GM18505 (cell line): Measurements from ENCODE around the gene CLDN18.

Experiments used
- ATAC-seq: cut with Tn5 transposase; IDR thresholded peaks from one replicate; pipeline ENCODE4 v1.9.1; 2021; ENCODE audit not compliant: unreplicated experiment
- POLR2A ChIP-seq: IDR thresholded peaks from 4 replicates; pipeline ENCODE4 v1.6.1; 2011; ENCODE audit warnings: borderline replicate concordance; ENCODE audit not compliant: insufficient read depth, insufficient read length; ENCODE audit errors: extremely low read depth

The CLDN18 gene

DNA sequence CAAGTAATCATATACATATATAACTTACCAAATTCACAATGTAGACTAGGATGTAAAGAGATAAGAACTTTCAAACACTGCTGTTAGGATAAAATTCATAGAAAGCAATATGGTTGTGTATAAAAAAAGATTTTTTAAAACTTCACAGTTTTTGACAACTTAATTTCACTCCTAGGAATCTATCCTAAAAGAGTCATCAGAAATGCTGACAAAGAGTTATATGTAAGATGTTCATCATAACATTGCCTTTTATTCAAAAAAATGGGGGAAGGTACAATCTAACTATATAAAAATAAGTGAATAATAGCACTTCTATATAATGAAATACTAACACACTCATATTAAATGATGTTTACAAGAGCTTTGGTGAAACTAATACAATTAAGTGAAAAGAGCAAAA, 4.3 kb upstream of the CLDN18 start:
- no peak for ATAC-seq
- no peak for TF ChIP-seq POLR2A

DNA sequence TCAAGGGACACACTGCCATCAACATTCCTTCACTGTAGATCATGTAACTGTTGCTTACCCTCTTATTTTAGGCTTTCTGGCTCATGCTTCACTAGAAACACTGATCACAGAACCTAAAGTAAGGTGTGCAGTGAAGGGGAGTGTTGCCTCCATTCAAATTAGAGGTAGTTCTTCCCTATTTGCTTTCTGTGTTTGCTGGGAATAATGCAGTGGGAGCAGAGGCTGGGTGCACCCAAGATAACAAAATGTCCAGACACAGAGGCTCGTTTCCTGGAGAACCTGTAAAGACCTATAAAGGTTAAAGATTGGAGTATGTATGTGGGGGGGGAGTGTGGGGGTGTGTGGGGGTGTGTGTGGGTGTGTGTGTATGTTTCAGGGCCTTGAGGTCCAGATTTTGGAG, 2.1 kb upstream of the CLDN18 start:
- TF ChIP-seq POLR2A = no peak
- no peak for ATAC-seq

DNA sequence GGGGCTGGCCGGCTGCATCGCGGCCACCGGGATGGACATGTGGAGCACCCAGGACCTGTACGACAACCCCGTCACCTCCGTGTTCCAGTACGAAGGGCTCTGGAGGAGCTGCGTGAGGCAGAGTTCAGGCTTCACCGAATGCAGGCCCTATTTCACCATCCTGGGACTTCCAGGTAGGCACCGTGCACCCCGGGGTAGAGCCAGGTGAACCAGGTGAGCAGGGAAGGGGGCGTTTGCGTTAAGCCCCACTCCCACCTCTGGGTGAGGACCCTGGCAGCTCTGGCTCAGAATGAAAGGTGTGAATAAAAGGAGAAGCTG, 267 bp downstream of the CLDN18 start:
- ATAC-seq = no peak

DNA sequence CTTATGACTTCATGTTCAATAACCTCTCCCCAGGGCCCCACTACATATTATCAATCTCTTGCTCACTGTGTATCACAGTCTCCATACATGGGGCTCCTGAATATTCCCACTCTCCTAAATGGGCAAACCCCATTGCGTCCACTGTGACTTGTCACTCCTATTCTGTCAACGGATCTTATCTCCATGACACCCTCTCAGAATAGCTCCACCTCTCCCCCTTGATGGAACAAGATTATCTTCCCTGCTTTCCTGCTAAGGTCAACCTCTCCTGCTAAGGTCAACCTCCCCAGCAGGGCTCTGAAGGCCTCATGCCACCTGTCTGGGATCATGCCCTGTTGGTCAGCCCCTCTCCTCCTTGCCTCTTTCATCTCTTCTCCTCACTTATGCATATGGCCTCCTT, 1.8 kb downstream of the CLDN18 start:
- ATAC-seq = no peak
- no peak for TF ChIP-seq POLR2A

More for the DNA sequence above, 267 bp downstream of the CLDN18 start:
- TF ChIP-seq POLR2A = no peak

DNA sequence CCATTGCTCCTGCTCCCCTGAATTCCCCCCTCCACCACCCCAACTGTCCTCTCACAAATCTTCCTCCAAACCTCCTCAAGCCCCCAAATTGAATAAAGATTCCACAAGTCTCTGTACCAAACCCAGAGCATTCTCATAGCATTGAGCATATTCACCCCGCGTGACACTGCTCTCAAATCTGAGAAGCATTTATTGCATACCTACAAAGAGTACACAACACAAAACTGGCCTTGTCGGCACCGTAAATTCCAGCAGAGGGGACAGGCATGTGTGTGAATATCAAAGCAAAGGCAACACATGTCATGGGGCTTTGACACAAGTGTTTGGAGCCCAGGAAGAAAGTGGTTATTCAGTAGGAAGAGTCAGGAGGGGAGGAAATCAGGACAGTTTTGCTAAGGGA, 2.6 kb downstream of the CLDN18 start:
- TF ChIP-seq POLR2A = no peak
- no peak for ATAC-seq

DNA sequence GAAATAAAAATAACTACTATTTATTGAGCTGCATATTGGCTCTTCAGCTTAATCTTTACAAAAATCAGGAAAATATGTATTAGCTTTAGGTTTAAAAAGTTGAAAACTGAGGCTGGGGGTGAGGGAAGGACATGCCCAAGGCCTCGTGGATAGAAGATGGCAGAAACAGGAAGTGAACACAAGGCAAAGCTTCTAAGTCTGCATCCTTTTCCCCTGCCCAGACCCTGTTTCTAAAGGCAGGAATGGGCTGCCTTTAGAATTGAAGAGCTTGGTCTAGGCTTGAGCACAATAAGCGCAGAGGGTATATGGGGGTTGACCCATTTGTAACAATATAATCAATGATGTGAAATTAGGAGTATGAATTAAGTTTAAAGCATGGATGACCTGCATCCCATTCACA, 6.1 kb downstream of the CLDN18 start:
- ATAC-seq = no peak

DNA sequence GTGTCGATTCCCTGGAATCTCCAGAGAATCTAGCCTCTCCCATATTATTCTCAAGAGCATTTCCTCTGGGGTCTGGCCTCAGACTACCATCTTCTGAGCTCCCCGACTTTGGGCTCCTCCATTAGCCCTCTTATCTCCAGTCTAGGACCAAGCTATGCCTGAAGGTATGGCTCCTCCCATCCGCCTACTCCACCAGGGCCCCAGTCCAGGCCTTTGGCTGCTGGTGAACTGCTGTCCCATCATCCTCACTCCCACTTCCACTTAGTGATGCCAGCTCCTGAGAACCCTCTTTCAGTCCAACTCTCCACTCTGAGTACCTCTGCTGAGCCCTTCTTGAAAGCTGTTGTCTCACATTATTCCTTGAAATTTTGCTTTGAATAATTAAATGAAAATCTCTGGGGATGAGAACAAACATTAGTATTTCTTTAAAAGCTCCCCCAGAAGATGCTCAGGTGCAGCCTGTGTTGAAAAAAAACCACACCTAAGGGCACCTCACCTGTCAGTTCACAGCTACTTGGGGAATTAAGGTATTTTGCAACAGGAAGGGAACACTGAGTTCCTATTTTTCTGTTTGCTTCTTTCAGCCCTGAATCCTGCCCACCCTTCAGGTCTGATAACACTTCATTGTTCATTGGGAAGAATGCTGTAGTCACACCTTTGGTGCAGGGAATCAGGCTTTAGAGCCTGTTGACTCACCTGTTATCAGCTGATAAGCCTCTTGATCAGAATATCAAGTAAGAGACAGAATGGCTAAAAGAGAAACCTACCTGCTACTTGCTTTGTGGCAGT, 9.5 kb downstream of the CLDN18 start:
- TF ChIP-seq POLR2A = no peak
- no peak for ATAC-seq

More for the DNA sequence above, 6.1 kb downstream of the CLDN18 start:
- no peak for TF ChIP-seq POLR2A

DNA sequence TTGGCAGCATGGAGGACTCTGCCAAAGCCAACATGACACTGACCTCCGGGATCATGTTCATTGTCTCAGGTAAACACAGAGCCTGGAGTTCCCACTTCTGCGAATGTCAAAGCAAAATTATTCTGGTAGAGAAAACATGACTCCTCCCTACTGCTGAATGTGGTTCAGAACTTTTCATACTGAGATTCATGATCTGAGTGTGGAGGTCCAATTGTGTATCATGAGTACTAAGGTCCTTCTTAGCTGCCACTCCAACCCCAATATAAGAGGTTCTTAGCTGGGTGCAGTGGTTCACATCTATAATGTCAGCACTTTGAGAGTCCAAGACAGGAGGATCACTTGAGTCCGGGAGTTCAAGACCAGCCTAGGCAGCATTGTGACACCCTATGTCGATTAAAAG, 13.8 kb downstream of the CLDN18 start:
- ATAC-seq = no peak
- no peak for TF ChIP-seq POLR2A

DNA sequence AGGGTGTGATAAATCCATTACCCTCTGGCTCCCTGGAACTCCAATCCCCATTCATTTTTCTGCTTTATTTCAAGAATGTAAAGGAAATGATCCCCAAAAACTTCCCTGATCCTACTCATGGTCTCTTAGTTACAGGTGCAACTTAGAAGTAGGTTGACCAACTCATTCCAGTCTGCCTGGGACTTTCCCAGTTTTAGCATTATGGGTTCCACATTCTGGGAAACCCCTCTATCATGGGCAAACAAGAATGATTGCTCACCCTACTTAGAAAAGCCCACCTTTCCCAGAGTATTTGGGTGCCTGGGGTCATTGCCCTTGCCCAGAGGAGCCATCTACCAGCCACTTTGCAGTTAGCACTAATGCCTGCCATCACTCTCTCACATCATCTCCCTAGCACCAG, 15.6 kb downstream of the CLDN18 start:
- no peak for ATAC-seq
- TF ChIP-seq POLR2A = no peak

DNA sequence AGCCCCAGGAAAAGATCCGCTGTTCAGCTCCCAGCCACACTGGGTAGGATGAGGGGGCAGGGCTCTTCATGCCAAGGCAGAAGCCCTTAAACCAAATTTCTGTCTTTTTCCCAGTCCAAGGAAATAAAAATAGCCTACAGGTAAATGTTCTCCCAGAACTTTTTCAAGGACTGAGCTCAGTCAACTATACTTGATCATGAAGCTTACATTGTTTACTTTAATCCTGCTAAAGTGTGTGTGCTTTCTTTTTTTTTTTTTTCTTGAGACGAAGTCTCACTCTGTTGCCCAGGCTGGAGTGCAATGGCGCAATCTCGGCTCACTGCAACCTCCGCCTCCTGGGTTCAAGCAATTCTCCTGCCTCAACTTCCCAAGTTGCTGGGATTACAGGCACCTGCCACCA, 17.9 kb downstream of the CLDN18 start:
- no peak for TF ChIP-seq POLR2A
- ATAC-seq = no peak

DNA sequence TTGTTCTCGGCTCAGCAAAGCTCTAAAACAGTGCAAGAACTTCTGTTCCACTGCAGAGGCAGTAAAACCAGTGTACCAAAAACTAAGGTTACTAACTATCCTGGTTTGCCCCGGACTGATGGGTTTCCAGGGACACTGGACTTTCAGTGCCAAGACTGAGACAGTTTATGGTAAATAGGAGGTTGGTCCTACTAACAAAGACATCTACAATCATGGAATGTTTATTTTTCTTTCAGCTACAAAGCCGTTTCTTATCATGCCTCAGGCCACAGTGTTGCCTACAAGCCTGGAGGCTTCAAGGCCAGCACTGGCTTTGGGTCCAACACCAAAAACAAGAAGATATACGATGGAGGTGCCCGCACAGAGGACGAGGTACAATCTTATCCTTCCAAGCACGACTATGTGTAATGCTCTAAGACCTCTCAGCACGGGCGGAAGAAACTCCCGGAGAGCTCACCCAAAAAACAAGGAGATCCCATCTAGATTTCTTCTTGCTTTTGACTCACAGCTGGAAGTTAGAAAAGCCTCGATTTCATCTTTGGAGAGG, 20.8 kb downstream of the CLDN18 start:
- no peak for ATAC-seq
- TF ChIP-seq POLR2A = no peak

DNA sequence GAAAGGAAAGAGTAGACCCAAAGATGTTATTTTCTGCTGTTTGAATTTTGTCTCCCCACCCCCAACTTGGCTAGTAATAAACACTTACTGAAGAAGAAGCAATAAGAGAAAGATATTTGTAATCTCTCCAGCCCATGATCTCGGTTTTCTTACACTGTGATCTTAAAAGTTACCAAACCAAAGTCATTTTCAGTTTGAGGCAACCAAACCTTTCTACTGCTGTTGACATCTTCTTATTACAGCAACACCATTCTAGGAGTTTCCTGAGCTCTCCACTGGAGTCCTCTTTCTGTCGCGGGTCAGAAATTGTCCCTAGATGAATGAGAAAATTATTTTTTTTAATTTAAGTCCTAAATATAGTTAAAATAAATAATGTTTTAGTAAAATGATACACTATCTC, 21.6 kb downstream of the CLDN18 start:
- no peak for ATAC-seq
- no peak for TF ChIP-seq POLR2A

DNA sequence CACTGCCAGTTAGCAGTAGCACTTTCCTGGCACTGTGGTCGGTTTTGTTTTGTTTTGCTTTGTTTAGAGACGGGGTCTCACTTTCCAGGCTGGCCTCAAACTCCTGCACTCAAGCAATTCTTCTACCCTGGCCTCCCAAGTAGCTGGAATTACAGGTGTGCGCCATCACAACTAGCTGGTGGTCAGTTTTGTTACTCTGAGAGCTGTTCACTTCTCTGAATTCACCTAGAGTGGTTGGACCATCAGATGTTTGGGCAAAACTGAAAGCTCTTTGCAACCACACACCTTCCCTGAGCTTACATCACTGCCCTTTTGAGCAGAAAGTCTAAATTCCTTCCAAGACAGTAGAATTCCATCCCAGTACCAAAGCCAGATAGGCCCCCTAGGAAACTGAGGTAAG, 22.6 kb downstream of the CLDN18 start:
- TF ChIP-seq POLR2A = no peak
- ATAC-seq = no peak

DNA sequence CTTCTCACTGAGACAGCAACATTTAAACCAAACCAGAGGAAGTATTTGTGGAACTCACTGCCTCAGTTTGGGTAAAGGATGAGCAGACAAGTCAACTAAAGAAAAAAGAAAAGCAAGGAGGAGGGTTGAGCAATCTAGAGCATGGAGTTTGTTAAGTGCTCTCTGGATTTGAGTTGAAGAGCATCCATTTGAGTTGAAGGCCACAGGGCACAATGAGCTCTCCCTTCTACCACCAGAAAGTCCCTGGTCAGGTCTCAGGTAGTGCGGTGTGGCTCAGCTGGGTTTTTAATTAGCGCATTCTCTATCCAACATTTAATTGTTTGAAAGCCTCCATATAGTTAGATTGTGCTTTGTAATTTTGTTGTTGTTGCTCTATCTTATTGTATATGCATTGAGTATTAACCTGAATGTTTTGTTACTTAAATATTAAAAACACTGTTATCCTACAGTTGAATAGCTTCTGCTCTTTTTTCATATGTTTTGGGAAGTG, 23.3 kb downstream of the CLDN18 start:
- TF ChIP-seq POLR2A = no peak
- ATAC-seq = no peak
